DND-41 (cell line): ENCODE results near the gene RABGAP1.

ENCODE experiments used
- ATAC-seq: fragments of 200-7000 bp; cut with Tn5 transposase; 3 replicates; pipeline ENCODE4 v1.9.1; 2021; ENCODE audit warnings: low read depth; ENCODE audit not compliant: insufficient read depth
- DNase-seq: peaks from one replicate; pipeline ENCODE4 v3.0.0-alpha.2; 2020
- H2AFZ ChIP-seq: 2 replicates; pipeline ENCODE4 v1.6.0; 2012; ENCODE audit warnings: low read depth, low read length
- H3K27ac ChIP-seq: 2 replicates; pipeline ENCODE4 v1.5.1; 2012; ENCODE audit warnings: low read length, inconsistent platforms
- H3K27me3 ChIP-seq: fragments of 200-600 bp; sonication (generic); 2 replicates; pipeline ENCODE4 v1.6.0; 2012; ENCODE audit warnings: low read length, mild to moderate bottlenecking, inconsistent platforms; ENCODE audit not compliant: insufficient read depth, poor library complexity
- H3K36me3 ChIP-seq: 2 replicates; pipeline ENCODE4 v1.5.1; 2012; ENCODE audit warnings: low read length, inconsistent platforms; ENCODE audit not compliant: insufficient read depth
- H3K4me1 ChIP-seq: 2 replicates; pipeline ENCODE4 v1.5.1; 2012; ENCODE audit warnings: mild to moderate bottlenecking, low read length; ENCODE audit not compliant: insufficient read depth
- H3K4me2 ChIP-seq: 2 replicates; pipeline ENCODE4 v1.6.0; 2012; ENCODE audit warnings: mild to moderate bottlenecking, moderate library complexity, low read length, inconsistent platforms; ENCODE audit not compliant: insufficient read depth
- H3K4me3 ChIP-seq, 2 experiments: fragments of 200-600 bp in 1 of 2; shearing (Covaris generic) in 1 of 2; 2 replicates each; pipeline ENCODE4 v1.5.1; 2012 to 2016; ENCODE audit warnings: inconsistent platforms in 2 of 2, low read length in 2 of 2, mild to moderate bottlenecking in 2 of 2, low read depth in 1 of 2, moderate library complexity in 1 of 2
- H3K79me2 ChIP-seq: 2 replicates; pipeline ENCODE4 v1.6.0; 2012; ENCODE audit warnings: low read length, inconsistent platforms; ENCODE audit not compliant: insufficient read depth
- H3K9ac ChIP-seq: 2 replicates; pipeline ENCODE4 v1.6.0; 2012; ENCODE audit warnings: low read depth, mild to moderate bottlenecking, inconsistent platforms, low read length, moderate library complexity
- H3K9me3 ChIP-seq: 2 replicates; pipeline ENCODE4 v1.5.1; 2012; ENCODE audit warnings: low read length, moderate library complexity, mild to moderate bottlenecking, inconsistent platforms; ENCODE audit not compliant: insufficient read depth, severe bottlenecking
- H4K20me1 ChIP-seq: 2 replicates; pipeline ENCODE4 v1.6.0; 2012; ENCODE audit warnings: low read length; ENCODE audit not compliant: insufficient read depth
- EZH2 ChIP-seq: IDR thresholded peaks from 3 replicates; pipeline ENCODE4 v1.6.1; 2012; ENCODE audit warnings: borderline replicate concordance, low read depth, mild to moderate bottlenecking, moderate library complexity, low read length, inconsistent platforms; ENCODE audit not compliant: severe bottlenecking
- TF ChIP-seq, protein P1 (sequence below): IDR thresholded peaks from 2 replicates; pipeline ENCODE4 v1.5.1; 2012; ENCODE audit warnings: borderline replicate concordance, low read length, moderate library complexity, mild to moderate bottlenecking; ENCODE audit not compliant: poor library complexity, severe bottlenecking; ENCODE audit errors: extremely low read depth

Gene RABGAP1

DNA sequence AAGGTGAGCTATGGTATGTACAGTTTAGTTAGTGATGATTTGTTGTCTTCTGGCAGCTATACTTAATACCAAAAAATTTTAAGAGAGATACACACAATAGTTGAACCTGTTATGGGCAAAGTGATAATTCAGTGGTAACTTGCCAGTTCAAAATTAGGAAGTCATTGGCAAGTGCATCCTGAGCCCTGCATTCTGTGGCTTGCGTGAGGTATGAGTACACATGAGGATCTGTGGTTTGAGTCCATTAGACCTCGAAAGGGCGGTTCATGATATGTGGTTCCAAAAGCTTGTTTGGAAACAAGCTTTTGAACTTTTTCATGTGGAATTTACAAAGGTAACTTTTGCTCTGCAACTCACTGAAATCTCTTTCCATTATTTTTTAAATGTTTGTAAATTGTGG is 139.6 kb downstream of the RABGAP1 start:
- H3K4me3 ChIP-seq = no peak overlapping the region
- ATAC-seq (no peak), DNase-seq (no peak)
- H3K4me1 ChIP-seq = no peaks in the 10 kb centered on the region
- no peaks in the 10 kb centered on the region for H3K79me2 ChIP-seq
- no peaks in the 10 kb centered on the region for H3K27me3 ChIP-seq
- no peaks in the 10 kb centered on the region for H3K9me3 ChIP-seq
- H2AFZ ChIP-seq = no peak overlapping the region
- H3K9ac ChIP-seq = no peak overlapping the region
- peaks cover 46% of the 10 kb centered on the region; the same call in 1 of the 2 replicates for H3K36me3 ChIP-seq
- H3K27ac ChIP-seq = no peak overlapping the region
- H4K20me1 ChIP-seq = no peaks in the 10 kb centered on the region
- H3K4me2 ChIP-seq = no peak overlapping the region
- TF ChIP-seq, protein P1, sequence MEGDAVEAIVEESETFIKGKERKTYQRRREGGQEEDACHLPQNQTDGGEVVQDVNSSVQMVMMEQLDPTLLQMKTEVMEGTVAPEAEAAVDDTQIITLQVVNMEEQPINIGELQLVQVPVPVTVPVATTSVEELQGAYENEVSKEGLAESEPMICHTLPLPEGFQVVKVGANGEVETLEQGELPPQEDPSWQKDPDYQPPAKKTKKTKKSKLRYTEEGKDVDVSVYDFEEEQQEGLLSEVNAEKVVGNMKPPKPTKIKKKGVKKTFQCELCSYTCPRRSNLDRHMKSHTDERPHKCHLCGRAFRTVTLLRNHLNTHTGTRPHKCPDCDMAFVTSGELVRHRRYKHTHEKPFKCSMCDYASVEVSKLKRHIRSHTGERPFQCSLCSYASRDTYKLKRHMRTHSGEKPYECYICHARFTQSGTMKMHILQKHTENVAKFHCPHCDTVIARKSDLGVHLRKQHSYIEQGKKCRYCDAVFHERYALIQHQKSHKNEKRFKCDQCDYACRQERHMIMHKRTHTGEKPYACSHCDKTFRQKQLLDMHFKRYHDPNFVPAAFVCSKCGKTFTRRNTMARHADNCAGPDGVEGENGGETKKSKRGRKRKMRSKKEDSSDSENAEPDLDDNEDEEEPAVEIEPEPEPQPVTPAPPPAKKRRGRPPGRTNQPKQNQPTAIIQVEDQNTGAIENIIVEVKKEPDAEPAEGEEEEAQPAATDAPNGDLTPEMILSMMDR = no peak
- no peak for TF ChIP-seq EZH2

DNA sequence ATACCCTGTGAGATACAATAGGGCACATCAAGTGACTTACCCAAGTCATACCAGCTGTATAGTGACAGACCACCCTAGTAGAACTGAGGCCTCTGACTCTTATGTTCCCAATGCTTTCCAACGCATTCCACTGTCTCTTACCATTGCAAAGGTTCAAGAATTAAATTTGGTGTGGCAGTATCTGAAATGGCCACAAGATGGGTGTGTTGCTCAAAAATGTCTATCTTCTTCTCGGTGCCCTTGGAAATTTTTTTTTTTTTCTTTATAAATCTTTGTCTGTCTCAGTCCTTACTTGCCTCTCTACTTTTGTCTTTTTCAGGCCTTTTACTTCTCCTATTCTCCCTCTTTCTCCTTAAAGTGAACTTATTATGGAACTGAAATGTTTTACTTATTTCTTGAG is 141.0 kb downstream of the RABGAP1 start:
- Histone ChIP-seq H3K4me3 (no peak overlapping the region), H3K36me3 (peaks cover 42% of the 10 kb centered on the region; the same call in 1 of the 2 replicates), H3K9ac (no peak overlapping the region), H4K20me1 (no peaks in the 10 kb centered on the region), H3K79me2 (no peaks in the 10 kb centered on the region), H3K4me1 (no peaks in the 10 kb centered on the region), H2AFZ (no peak overlapping the region), H3K4me2 (no peak overlapping the region), H3K9me3 (no peaks in the 10 kb centered on the region), H3K27me3 (no peaks in the 10 kb centered on the region), H3K27ac (no peak overlapping the region)
- ATAC-seq = peak; percentile 54; the same call in 1 of the 3 replicates
- no peak for TF ChIP-seq EZH2
- TF ChIP-seq, protein P1 = peak; percentile 66
- DNase-seq = no peak

DNA sequence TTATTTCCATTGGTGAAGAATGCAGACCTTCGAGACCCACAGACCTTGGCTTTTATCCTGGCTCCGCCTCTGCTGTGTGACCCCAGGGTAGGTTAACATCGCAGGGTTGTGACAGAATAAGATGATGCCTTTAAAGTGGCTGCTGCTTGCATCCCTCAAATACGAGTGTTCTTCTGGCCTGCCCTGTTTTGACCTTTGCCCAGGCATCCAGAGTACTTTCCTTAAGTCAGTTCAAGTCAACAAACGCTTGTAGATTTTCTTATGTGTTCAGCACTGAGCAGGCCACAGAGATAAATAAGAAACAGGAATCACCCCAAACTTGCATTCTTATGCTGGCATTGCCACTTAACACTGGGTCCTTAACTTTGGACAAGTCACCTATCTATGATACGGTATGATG is 142.9 kb downstream of the RABGAP1 start:
- peaks cover 41% of the 10 kb centered on the region; the same call in 1 of the 2 replicates for H3K36me3 ChIP-seq
- no peaks in the 10 kb centered on the region for H3K79me2 ChIP-seq
- ATAC-seq = no peak
- no peak overlapping the region for H3K9ac ChIP-seq
- H3K9me3 ChIP-seq = no peaks in the 10 kb centered on the region
- no peak for TF ChIP-seq EZH2
- TF ChIP-seq, protein P1 = no peak
- H2AFZ ChIP-seq = no peak overlapping the region
- H3K4me3 ChIP-seq = no peak overlapping the region
- no peaks in the 10 kb centered on the region for H4K20me1 ChIP-seq
- no peak overlapping the region for H3K27ac ChIP-seq
- no peak for DNase-seq
- no peak overlapping the region for H3K4me2 ChIP-seq
- H3K4me1 ChIP-seq = no peaks in the 10 kb centered on the region
- H3K27me3 ChIP-seq = no peaks in the 10 kb centered on the region

DNA sequence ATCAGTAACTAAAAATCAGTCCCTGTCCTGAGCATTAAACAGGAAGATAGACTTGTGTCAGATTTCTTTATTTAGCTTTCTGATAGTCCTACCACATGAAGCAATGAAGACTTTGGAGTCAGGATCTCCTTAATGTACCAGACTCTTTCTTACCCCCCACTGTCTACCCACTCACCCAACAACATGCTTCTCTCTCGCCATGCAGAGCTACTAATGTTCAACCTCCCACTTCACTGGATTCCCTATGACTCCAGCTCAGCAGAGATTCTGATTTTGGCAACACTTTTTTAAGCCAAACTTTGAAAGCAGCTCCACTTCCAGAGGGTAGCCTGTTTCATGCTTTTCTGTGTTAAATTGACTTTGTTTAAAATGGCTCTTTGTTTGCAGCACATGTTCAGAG is 143.4 kb downstream of the RABGAP1 start:
- Histone ChIP-seq H3K9me3 (no peaks in the 10 kb centered on the region), H3K27me3 (no peaks in the 10 kb centered on the region), H4K20me1 (no peaks in the 10 kb centered on the region), H3K4me2 (no peak overlapping the region), H3K4me1 (no peaks in the 10 kb centered on the region), H3K4me3 (no peak overlapping the region), H3K79me2 (no peaks in the 10 kb centered on the region), H3K9ac (no peak overlapping the region), H3K27ac (no peak overlapping the region), H3K36me3 (peaks cover 43% of the 10 kb centered on the region; the same call in 1 of the 2 replicates), H2AFZ (no peak overlapping the region)
- no peak for TF ChIP-seq EZH2
- TF ChIP-seq, protein P1 = no peak
- DNase-seq (no peak), ATAC-seq (no peak)
